ENCODE measurements around the gene CDON.

CDON gene

GRCh38 chr11:125948278-125949051 is 114.2 kb downstream of the CDON start:
- TF ChIP-seq GATA3 (IDR thresholded peaks at IDR 0.05; ENCODE audit: low read depth, low read length) = no peak
- no peak for TF ChIP-seq GATA2 (IDR thresholded peaks at IDR 0.05; ENCODE audit: low read depth, low read length)

GRCh38 chr11:125947419-125948277 is 115.0 kb downstream of the CDON start:
- no peak for TF ChIP-seq GATA2 (IDR thresholded peaks at IDR 0.05; ENCODE audit: low read depth, low read length)
- no peak for TF ChIP-seq GATA3 (IDR thresholded peaks at IDR 0.05; ENCODE audit: low read depth, low read length)

GRCh38 chr11:125946712-125947418 is 115.8 kb downstream of the CDON start:
- TF ChIP-seq GATA2 (IDR thresholded peaks at IDR 0.05; ENCODE audit: low read depth, low read length) (no peak), GATA3 (IDR thresholded peaks at IDR 0.05; ENCODE audit: low read depth, low read length) (no peak)

GRCh38 chr11:125945797-125946520 is 116.7 kb downstream of the CDON start, which contains the start of gene VSIG10L2:
VSIG10L2 (plus strand) TSS chr11:125946044; CDS start chr11:125946056, 12 bp downstream.
- TF ChIP-seq GATA3 (IDR thresholded peaks at IDR 0.05; ENCODE audit: low read depth, low read length) = no peak
- TF ChIP-seq GATA2 (IDR thresholded peaks at IDR 0.05; ENCODE audit: low read depth, low read length) = no peak

- no peak for TF ChIP-seq GATA3 (IDR thresholded peaks at IDR 0.05; ENCODE audit: low read depth, low read length)
- no peak for TF ChIP-seq GATA2 (IDR thresholded peaks at IDR 0.05; ENCODE audit: low read depth, low read length)
These were observed 117.5 kb downstream of the CDON start for GRCh38 chr11:125945011-125945796.

- TF ChIP-seq GATA2 (IDR thresholded peaks at IDR 0.05; ENCODE audit: low read depth, low read length) = no peak
- no peak for TF ChIP-seq GATA3 (IDR thresholded peaks at IDR 0.05; ENCODE audit: low read depth, low read length)
These were observed 118.2 kb downstream of the CDON start for GRCh38 chr11:125944350-125945010.

- TF ChIP-seq GATA3 (IDR thresholded peaks at IDR 0.05; ENCODE audit: low read depth, low read length) (no peak), GATA2 (IDR thresholded peaks at IDR 0.05; ENCODE audit: low read depth, low read length) (no peak)
These were observed 118.9 kb downstream of the CDON start for GRCh38 chr11:125943661-125944349.

GRCh38 chr11:125942771-125943428 is 119.8 kb downstream of the CDON start:
- TF ChIP-seq GATA2 (IDR thresholded peaks at IDR 0.05; ENCODE audit: low read depth, low read length) (no peak), GATA3 (IDR thresholded peaks at IDR 0.05; ENCODE audit: low read depth, low read length) (no peak)

- TF ChIP-seq GATA2 (IDR thresholded peaks at IDR 0.05; ENCODE audit: low read depth, low read length) (no peak), GATA3 (IDR thresholded peaks at IDR 0.05; ENCODE audit: low read depth, low read length) (no peak)
These were observed 120.8 kb downstream of the CDON start for GRCh38 chr11:125941619-125942611.

GRCh38 chr11:125941267-125941618 is 121.4 kb downstream of the CDON start:
- no peak for TF ChIP-seq GATA3 (IDR thresholded peaks at IDR 0.05; ENCODE audit: low read depth, low read length)
- TF ChIP-seq GATA2 (IDR thresholded peaks at IDR 0.05; ENCODE audit: low read depth, low read length) = no peak
